Suprapubic skin (tissue), 4 donors: ENCODE measurements around the gene RALGAPA2.

Experiments
- CTCF ChIP-seq, 2 donors: fragments of 200-600 bp in 1 of 2; fragments of 450-650 bp in 1 of 2; sonication (generic) in 1 of 2; IDR thresholded peaks; one replicate each; pipeline ENCODE4 v1.5.1; 2016 to 2019; ENCODE audit warnings: antibody characterized with exemption in 2 of 2, mild to moderate bottlenecking in 1 of 2, moderate library complexity in 1 of 2
- EP300 ChIP-seq: sonication (generic); formaldehyde crosslinking; IDR thresholded peaks from one replicate; pipeline ENCODE4 v1.6.1; 2017; ENCODE audit warnings: antibody characterized with exemption
- POLR2AphosphoS5 ChIP-seq, 3 donors: sonication (generic); formaldehyde crosslinking; IDR thresholded peaks; one replicate each; pipeline ENCODE4 v1.6.1; 2017; ENCODE audit warnings: antibody characterized with exemption in 3 of 3

DNA sequence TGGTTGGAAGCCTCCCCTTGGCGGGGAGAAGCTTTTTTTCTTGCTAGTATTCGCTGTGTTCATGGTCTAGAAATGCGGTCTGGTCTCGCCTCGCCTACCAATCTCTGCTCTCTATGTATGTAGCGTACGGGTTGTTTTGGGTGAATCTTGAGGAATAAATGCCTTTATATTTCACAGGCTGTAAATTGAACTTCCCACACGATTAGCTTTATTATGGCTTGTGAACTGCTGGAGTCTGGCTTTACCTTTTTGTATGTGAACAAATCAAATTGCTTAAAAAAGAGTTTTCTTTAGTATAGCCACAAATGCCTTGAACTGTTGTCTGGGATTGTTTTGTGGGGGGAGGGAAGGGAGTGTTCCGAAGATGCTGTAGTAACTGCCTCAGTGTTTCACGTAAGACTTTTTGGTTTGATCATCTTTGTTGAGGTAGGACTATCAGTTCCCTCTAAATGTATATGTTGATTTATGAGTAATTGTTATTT lies 342.3 kb downstream of the RALGAPA2 start:
- TF ChIP-seq CTCF (IDR thresholded peaks at IDR 0.05) (no peak), EP300 (no peak), POLR2AphosphoS5 (IDR thresholded peaks at IDR 0.05) (no peak)
